Cardiac fibroblast (primary cell): ENCODE data around the gene BTBD6.

Experiments used
- DNase-seq, 2 donors: peaks; one replicate each; pipeline versions ENCODE4 v3.0.0 to v3.0.0-alpha.2; 2010; ENCODE audit warnings: low read depth in 2 of 2
- H3K4me3 ChIP-seq, 2 donors: replicated peaks in 1 of 2; 1 replicate in 1 of 2; 2 replicates in 1 of 2; pipeline ENCODE4 v1.5.1; 2011; ENCODE audit warnings: low read depth in 2 of 2, low read length in 2 of 2, mild to moderate bottlenecking in 2 of 2, moderate library complexity in 1 of 2
- CTCF ChIP-seq: IDR thresholded peaks from one replicate; pipeline ENCODE4 v1.5.1; 2011; ENCODE audit warnings: low read depth, mild to moderate bottlenecking, low read length, inconsistent platforms

BTBD6 gene

GRCh38 chr14:105227346-105227745 lies 21.0 kb upstream of the BTBD6 start:
- no peak for DNase-seq
- no peak overlapping the region for H3K4me3 ChIP-seq
- TF ChIP-seq CTCF = no peak

GRCh38 chr14:105228562-105228961 lies 19.8 kb upstream of the BTBD6 start:
- TF ChIP-seq CTCF = no peak
- no peak overlapping the region for H3K4me3 ChIP-seq
- no peak for DNase-seq

- no peak for DNase-seq
- no peak overlapping the region for H3K4me3 ChIP-seq
- TF ChIP-seq CTCF = no peak
Measured at GRCh38 chr14:105229099-105229655, 19.2 kb upstream of the BTBD6 start.

- DNase-seq = no peak
- TF ChIP-seq CTCF = no peak
- no peak overlapping the region for H3K4me3 ChIP-seq
Measured at GRCh38 chr14:105240811-105241576, 7.3 kb upstream of the BTBD6 start.

- TF ChIP-seq CTCF = no peak
- no peak for DNase-seq
- no peak overlapping the region for H3K4me3 ChIP-seq
Measured at GRCh38 chr14:105241641-105242040, 6.7 kb upstream of the BTBD6 start.

- no peak for DNase-seq
- TF ChIP-seq CTCF = no peak
- H3K4me3 ChIP-seq = no peak overlapping the region
Measured at GRCh38 chr14:105244334-105244733, 4.0 kb upstream of the BTBD6 start.
